Activated CD8-positive, alpha-beta memory T cell treated with anti-CD3 and anti-CD28 coated beads, Interleukin-2, amount 50 U/mL, for 4 hours (primary cell): ENCODE data around the gene TMEM213.
"Not testable (repeated sequence)": the region's sequence is repeated elsewhere in the genome, so short reads cannot be mapped to it uniquely, and the experiment has no call there.

Experiments
- DNase-seq: peaks from one replicate; pipeline ENCODE4 v3.0.0-alpha.2; 2020

Gene TMEM213, protein sequence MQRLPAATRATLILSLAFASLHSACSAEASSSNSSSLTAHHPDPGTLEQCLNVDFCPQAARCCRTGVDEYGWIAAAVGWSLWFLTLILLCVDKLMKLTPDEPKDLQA

DNA sequence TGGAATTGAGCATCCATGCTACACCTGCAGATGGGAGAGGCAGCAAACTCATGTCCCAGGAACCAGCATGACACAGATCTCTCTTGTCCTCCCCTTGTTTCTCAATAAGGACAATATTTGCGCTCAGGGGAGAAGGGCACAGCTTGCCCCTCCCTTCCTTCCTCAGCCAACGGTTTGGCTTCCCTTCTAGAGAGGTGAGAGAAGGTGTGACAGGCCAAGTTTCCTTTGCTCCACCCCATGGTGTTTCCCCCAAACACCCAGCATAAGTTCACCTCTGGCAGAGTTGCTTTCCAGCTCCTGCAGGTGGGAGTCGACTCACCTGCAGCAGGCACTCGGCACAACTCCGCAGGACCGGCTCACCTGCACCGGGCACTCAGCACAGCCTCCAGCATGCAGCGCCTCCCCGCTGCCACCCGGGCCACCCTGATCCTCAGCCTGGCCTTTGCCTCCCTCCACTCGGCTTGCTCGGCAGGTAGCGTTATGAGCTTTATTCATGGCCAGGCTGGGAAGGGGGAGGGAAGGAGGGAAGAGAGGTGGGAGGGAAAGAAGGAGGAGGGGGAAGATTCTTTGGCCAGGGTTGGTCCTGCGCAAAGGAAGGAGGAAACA, at the start of gene TMEM213, which contains the start of gene ATP6V0A4:
TMEM213 (plus strand) TSS at position 280 of the 606 bp plus-strand sequence; CDS start at position 391, 111 bp downstream.
ATP6V0A4 (minus strand) TSS at position 482 of the 606 bp plus-strand sequence. CDS start 26,949 bp downstream, outside the sequence.
- DNase-seq: no peak

DNA sequence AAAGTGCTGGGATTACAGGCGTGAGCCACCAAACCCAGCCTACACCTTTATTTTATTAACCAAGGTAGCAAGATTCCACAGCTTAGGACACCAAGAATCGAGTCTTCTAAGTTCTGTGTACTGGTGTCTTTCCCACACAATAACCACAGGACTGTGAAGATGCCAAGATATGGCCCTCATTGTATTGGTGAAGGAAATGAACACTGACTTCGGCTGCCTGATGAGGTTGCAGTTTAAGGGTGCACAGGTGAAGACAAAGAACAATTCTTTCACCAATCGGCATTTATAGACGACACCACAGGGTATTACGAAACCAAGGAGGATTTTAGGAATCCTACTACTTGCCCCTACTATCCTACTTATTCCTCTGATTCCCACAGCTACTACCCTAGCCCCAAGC, 49.1 kb upstream of the TMEM213 start:
- DNase-seq: no peak

DNA sequence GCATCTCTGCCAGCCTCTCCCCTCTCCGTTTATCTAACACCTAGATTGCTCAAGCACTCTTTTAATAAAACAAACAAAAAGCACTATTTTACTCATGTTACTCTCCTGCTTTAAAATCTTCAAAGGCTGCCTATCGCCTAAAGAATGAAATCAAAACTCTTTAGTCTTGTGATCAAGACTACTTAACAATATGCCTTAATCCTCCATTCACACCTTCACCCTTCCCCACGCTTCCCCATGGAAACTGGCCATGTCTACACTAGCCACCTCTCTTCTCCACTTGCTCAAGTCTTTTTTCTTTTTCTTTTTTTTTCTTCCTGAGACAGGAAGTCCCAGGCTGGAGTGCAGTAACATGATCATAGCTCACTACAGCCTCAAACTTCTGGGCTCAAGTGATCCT, 47.8 kb upstream of the TMEM213 start:
- DNase-seq: no peak

DNA sequence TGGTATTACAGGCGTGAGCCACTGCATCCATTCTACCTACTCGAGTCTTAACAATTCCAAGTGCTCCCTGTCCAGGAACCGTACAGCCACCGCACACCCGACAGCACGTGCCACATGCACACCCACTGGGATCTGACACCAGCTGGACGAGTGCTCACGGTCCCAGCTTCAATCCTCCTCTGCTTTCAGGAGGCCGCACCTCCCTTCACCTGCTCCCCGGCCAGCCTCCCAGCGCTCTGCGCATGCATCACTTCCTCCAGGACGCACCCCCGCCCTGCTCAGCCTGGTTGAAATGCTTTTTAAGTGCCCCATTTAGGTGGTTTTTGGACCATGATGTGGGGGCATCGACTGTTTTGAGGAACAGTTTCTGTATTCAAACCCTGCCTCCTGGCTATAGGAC, 47.3 kb upstream of the TMEM213 start:
- no peak for DNase-seq

DNA sequence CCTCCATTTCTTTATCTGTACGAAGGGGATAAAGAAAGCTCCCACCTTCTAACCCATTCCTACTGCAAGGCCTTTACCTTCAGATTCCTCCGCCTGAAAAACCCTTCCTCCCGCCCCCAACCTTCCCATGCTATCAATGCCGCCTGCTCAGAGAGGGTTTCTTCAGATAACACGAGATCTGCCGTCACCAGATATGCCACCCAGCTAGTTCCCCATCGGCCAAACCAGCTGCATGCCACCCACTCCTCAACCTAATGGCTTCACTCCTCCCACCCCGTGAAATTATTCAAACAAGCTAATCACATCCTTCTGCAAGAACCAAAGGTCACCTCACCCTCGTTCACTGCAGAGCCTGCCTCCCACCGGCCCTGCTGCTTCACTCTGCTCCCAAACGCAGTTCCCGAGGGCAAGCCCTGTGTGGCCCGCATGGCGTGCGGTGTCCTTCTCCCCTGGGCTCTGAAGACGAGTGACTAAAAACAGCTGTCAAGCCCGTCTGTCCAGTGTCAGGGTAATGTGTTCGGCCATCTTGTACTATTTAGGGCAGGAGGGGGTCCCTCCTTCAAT, 46.8 kb upstream of the TMEM213 start:
- no peak for DNase-seq

DNA sequence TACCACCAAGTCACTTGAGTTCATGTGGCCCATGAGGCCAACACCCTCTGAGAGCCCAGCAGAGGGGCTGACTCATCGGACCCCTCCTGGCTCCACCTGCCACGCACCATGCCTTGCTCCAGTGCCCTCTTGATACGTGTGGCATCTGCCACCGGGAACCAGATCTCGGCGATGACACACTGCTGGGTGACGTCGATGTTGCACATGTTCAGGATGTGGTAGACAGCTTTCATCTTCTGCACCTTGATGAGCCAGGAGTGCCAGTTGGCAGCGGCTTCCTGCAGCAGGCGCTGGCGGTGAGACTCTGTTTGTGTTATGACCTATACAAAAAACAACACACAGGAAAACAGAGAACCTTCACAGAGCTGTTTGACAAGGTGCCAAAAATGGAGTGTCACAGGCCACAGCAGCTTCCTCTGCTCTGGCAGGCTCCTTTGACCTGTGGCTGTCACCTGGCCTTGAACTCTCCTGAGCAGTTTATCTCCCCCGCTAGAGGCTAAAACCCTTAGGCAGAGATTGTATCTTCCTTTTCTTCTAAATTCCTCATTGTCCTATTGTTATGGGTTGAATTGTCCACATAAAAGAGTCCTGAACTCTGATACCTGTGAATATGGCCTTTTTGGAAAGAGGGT, 45.2 kb upstream of the TMEM213 start:
- peak; percentile 93 for DNase-seq

DNA sequence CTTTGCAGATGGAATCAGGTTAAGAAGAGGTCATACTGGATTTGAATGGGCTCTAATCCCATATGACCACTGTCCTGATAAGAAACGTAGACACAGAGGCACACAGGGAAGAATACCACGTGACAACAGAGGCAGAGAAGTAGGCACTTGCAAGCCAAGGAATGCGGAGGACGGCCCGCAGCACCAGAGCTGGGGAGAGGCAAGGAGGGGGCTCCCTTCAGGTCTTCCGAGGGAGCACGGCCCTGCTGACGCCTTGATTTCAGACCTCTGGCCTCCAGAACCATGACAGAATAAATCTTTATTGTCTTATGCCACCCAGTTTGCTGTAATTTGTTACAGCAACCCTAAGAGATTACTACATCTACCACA, 44.7 kb upstream of the TMEM213 start:
- no peak for DNase-seq

DNA sequence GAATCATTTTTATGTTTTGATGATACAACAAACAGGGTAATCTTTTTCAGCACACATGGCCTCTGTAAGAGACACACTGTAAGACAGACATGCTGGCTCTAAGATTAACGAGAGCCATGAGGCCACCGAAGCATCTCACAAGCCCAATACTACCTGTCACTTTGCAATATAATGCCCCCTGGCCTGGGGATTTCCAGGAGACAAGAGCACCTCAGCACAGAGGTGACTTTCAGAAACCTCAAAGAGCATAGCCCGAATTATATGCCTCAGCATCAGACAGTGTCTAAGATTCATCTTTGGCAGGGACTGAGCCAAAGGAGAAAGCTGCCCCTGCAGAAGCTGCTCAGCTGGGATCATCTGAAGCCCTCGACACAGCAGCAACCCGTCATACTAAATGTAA, 44.2 kb upstream of the TMEM213 start:
- DNase-seq: peak; percentile 34

DNA sequence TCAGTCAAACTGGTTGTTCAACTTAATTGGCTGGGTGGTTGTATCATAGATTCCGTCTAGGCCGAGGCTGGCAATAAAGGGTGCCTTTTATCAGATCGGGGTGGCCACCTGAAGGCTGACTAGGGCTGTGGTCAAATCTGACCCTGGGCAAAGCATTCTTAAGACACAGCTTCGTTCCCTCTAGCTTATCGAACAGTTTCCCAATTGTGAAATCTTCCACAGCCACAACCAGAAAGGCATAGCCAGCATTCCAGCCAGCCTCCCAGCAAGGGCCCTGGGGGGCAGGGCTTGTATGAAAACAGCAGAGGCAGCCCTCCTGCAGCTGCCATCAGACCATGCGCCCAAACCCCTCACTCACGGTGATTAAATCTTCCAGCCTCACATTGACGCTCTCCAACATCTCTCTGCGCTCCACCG, 42.5 kb upstream of the TMEM213 start:
- no peak for DNase-seq

DNA sequence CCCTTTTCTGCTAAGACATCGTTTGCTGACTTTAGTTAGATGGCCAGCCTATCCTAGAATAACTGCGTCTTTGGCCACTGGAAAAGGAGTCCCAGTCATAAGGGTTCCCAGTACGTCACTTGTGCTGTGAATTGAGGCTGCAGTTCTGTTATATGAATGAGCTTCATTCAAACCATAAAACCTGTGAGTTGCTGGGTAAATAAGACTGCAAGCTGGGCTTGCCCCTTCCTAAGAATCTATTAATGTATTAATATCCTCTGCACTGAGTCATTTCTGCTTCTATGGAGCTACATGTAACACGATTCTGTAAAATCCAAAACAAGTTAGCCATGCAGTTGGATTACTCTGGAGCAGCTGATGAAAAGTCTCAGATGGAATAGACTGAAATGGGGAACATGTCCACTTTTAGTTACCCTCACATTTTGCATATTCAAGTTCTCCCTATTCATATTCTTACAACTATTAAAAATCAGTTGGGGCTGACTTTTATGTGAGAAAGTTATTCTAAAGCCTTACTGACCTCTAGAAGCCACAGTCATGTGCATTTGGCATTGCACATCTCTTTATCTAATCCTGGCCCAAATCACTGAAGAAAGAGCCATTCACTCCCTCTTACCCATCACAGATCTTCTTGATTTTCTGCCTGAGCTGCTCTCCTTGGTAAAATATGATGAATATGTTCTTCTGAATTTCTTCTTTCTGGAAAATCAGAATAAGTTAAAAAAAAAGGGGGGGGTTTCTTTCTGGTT, 41.8 kb upstream of the TMEM213 start:
- no peak for DNase-seq

DNA sequence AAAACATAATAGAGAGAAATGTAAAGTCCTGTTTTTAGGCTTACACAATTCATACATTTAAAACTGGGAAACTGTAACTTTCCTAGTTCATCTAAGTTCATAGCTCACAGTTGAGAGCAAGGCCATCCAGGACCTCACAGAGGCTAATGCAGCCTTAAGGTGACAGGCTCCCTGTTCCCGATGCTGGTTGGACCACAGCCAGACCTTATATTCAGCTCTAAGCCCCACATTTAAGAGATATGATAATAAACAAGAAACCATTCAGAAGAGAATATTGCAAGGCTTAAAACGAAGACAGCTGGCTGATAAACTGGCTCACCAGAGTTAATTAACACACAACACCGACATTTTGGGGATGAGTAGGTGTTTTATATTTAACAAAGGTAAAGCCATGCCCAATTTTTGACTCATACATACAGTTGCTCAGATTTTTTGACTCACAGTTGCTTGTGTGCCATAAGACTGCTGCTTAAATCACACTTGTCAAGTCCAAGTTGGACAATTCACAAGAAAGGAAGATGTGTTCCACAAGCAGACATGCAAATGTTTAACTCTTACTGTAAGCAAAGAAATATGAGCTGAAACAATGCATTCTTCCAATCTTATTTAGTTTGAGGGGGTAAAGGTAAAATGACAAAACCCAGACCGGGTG, 41.1 kb upstream of the TMEM213 start:
- DNase-seq: no peak

DNA sequence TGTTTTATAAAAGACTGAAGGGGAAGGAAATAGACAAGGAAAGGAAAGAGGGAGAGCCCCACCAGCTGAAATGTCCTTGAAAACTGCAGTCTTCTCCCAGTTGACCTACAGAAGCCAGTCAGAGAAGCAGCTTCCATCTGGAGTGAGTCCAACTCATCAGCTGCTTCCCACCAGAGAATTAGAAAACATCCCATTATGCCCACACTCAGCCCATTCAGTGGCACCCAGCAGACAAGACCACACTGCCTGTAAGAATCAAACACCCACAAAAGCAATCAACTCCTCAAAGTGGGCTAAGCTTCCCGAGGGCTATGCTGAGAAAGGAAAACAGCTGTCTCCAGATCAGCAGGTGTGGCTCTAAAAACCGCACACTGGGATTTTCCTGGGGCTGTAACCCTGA, 29.6 kb upstream of the TMEM213 start:
- DNase-seq: no peak

DNA sequence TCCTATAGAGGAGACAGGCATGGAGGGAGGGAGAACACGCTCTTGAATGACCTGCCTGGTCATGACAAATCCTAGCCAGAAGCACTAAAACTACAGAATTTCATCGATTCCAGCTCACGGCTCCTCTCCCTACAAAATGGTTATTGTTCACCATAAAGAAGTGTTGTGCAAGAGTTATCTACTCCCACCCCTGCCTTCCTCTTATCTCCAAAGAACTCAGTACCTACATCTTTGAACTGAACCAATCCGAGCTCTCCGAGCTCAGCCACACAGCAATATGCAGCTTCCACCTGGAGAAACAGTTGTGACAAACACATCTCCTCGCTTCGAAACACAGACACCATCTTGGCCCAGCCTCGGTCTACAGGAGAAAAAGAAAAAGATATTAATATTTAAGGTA, 26.9 kb upstream of the TMEM213 start:
- no peak for DNase-seq

DNA sequence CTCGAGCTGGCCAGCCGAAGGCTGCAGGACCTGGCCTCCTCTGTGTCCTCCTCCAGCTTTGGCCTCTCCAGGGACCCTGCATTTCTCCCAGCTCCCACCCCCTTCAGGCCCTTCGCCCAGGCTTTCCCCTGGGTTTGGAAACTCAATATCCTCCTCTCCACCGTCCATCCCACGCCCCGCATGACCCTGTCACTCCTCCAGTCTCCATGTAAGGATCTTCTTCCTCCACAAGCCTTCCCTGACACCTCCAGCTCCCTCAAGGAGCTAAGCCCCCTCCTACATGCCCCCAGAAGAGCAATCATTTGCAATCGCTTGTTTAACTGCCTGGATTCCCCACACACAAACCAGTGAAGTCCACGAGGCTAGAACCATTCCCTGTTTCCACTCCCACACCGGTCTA, 24.6 kb upstream of the TMEM213 start:
- no peak for DNase-seq

DNA sequence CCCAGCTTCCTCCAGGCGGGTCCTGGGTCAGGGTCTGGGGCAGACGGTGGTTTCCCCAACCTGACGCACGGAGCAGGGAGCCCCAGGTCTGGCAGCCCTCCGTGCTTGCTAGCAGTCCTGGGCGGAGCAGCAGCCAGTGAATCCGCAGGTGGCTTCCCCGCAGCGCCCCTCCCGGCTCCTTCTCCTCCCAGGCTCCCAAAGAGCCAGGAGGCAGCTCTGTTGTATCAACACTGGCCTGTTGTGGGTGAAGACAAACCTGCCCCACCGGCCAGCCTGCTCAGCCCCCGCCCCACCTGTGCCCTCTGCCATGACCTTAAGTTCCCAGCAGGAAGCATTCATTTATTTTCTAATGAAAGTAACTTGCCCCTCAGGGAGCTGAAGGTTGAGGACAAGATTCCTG, 24.0 kb upstream of the TMEM213 start:
- DNase-seq: no peak

DNA sequence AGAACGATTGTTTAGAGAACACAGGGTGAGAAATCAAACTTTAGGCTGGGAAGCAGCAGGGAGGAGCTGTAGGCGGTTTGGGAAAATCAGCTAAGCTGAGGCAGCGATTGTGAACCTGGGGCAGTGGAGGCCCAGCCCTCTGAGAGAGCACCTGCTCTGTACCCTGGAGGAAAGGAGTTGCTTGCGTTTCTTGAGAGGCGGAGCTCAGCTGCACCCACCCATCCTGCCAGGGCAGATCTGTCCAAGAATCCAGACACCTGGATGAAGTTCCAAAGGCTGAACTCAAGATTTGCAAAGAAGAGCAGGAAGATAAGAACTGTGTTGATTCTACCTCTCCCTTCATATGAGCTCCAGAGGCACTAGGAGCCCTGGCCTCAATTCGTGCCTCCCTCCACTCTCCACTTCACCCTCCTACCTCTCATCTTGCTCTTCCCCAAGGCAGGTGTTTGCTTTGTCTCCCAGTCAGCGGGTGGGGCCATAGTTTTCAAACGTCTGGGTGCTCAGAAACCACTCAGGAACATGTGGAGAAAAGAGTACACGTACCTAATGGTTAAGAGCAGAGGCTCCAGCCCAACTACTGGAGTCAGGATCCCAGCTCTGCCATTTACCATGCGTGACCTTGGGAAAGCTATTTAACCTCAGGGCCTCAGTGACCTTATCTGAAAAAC, 21.5 kb upstream of the TMEM213 start:
- no peak for DNase-seq

DNA sequence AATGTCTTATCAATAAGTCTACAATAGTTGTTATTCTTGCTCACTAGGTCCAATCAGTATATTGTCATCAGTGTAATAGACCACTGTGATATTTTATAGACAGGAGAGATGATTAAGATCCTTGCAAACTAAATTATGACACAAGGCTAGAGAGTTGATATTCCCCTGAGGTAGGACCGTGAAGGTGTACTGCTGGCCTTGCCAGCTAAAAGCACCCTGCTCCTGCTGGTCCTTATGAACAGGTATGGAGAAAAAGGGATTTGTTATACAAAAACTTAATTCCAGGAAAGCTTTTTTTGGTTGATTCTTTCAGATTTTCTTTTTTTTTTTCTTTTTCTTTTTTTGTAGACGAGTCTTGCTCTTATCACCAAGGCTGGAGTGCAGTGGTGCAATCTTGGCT, 16.8 kb upstream of the TMEM213 start:
- no peak for DNase-seq

DNA sequence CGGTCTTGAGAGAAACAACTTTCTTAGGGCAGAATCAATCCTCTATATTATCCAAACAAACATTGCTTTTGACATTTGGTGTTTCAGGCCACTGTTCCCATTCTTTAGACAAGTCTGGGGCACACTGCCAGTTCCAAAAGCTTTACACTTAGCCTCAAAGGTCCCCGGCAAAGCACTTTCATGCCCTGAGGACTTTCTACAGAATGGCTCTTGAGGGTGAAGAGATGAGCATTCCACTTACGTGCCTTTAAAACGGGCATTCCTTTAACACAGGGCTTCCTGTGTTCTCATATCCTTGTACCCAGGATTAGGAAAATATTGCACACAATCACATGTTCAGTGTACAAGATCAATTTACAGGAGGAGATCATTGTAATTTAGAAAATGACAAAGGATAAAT, 13.1 kb upstream of the TMEM213 start:
- DNase-seq: no peak

DNA sequence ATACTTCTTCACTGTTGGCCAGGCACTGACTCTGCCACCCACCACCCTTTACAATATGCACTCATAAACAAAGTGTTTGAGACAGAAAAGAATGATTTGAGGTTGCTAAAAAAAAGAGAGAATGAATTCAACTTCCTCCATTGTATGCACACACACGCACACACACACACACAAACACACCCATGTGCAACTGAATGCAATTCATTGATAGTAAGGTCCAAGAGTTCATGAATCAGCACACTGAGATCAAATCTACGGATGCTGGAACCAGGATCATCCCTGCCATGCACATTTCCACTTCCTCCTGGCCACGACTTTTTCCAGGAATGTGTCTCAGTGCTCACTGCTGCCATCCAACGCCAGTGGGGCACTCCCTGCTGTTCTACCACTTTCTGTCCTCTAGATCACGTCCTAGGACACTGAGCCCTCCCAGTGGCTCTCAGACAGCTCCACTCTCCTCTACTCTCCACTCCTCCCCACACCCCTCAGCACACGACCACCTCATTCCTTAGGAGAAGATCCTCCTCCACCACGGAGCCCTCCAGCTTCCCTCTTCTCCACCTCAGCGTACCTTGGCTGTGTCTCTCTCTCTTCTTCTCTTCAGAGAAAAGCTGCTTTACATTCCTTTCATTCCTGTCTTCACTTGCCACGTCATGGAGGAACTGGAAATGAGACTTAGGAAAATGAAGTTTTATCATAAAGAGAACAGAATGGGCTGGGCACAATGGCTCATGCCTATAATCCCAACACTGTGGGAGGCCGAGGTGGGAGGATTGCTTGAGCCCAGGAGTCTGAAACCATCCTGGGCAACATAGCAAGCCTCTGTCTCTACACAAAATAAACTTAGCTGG, 12.0 kb upstream of the TMEM213 start:
- DNase-seq: no peak

DNA sequence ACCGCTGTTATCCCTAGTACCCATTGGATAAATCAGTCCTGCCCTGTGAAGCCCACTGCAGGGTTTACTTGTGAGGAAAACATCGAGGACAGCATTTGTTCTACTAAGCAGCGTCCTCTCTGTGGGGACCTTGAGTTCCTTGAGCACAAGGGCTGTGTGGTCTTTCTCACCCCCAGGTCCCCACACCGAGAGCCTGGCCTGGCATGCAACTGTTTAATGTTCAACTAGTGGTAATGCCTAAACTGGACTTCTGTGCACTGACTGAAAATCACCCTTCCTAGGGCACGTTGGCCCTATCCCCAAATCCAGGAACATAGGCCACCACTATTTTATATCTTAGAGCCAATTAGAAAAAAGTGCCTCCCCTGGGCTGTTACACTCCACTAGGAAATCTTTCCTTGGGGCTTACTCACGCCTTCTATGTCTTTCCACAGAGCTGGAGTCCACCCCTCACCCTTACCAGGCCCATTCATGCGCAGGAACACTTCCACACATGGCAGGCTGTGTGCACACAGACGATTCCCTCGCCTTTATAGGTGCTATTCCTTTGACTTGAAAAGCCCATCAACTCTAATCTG, 1.7 kb upstream of the TMEM213 start:
- no peak for DNase-seq

DNA sequence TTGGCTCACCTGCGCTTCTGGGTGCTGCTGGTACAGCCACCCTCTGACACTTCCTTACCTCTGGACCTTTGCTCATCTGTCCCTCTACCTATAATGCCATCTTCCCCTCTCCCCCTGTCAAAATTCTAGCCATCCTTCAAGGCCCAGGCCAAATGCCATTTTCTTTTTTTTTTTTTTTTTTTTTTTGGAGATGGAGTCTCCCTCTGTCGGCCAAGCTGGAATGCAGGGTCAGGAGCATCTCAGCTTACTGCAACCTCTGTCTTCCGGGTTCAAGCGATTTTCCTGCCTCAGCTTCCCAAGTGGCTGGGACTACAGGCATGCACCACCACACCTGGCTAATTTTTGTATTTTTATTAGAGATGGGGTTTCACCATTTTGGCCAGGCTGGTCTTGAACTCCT, 748 bp upstream of the TMEM213 start:
- DNase-seq: not testable (repeated sequence)
